ENCODE measurements around the gene SRGAP2C.
"Not testable (repeated sequence)": the region's sequence is repeated elsewhere in the genome, so short reads cannot be mapped to it uniquely, and the experiment has no call there.

Gene SRGAP2C

DNA sequence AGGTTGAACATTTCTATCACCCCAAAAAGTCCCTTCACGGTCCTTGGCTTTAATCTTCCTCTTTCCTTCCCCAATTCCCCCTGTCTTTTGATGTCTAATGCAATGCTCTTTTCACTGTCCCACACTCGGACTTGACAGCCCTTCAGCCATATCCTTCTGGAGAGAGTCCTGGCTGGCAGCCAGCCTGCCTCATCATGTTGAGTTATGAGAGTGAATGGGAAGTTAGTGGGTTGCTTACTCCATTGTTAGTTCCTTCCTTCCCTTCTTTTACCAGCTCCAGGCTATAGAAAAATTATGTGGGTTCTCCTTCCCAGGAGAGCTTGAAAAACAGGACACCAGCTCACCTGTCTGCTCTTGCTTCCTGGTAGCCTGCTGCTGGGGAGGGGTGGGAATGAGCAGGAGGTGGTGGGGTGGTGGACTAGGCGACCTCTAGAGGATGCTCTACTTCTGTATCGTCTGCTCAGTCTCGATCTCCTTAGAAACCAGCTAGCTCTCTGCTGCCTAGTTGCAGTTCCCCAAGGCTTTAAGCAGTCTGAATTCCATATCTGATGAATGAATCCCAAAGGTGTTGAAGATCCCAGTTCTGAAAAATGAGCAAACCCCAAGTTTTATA is 29.9 kb downstream of the SRGAP2C start:
- H3K4me3 ChIP-seq (ENCODE audit: control insufficient read depth, low read depth, low read length); DNase-seq (ENCODE audit: low read depth): not testable (repeated sequence)

DNA sequence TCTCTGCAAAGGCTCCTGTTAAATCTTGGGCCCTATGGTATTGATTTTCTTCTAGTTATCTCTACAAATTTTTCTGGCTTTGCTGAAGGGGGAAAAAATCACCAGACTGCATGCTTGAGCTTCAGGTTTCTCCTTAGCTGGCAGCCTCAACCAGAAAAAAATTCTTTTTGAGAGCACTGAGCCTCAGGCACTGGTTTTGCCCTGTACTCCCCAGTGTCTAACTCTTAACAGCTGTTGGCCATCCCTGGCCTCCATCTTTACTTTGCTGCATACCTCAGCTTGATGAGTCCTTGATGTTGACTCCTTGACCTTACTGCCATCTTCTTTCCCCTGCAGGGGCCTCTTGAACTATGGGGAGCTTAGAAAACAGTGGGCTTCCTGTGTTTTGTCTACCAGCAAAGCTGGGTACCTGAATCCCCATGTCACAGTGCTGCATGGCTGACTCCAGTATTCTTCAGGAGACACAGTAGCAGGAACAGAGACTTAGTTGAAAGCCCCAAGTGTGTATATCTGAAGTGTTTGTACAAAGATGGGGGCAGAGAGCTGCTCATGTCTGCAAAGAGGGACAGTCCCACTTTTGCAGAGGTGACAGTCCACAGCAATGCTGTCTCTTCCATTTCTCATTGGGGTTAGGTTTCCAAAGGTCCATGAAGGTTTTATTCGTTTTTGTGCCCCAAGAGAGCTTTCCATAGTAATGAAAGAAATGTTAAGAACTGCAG is 31.1 kb downstream of the SRGAP2C start:
- not testable (repeated sequence) for DNase-seq (ENCODE audit: low read depth)

DNA sequence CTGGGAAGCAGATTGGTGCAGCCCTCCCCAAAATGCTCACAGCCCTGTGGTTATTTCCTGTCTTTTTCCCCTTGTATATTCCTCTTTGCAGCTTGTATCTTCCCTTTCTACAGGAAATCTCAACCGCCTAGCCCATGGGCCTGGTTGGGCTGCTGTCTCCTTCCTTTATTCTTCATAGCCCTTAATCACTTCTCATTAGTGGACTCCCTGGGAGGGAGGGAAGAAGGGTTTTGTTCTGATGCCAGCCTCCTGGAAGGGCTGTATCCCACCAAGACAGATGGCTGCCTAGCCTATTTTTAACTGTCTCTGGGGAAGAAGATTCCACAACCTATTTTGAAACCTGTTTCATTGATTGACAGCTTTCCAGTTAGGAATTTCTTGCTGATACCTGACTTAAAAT is 31.9 kb downstream of the SRGAP2C start:
- not testable (repeated sequence) for DNase-seq (ENCODE audit: low read depth); H3K4me3 ChIP-seq (ENCODE audit: control insufficient read depth, low read depth, low read length)

More for the DNA sequence above, 31.1 kb downstream of the SRGAP2C start:
- H3K4me3 ChIP-seq (ENCODE audit: control insufficient read depth, low read depth, low read length) = not testable (repeated sequence)

DNA sequence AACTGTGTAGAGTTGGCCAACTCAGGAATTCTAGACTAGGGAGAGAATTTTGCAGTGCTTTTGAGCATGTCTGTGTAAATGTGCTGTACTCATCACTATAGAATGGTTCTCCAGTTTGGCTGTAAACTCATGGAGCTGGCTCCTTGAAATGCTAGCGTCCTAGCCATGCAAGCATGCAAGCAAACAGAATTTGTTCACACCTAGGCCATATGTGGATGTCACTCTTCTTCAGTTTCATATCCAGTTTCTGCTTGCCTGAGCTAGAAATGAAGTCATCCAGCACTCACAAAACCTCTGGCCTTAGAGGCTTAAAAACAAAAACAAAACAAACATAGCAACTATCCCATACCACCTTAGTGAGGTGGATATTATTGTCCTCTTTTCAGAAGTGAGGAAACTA is 37.0 kb downstream of the SRGAP2C start:
- not testable (repeated sequence) for DNase-seq (ENCODE audit: low read depth); H3K4me3 ChIP-seq (ENCODE audit: control insufficient read depth, low read depth, low read length)

DNA sequence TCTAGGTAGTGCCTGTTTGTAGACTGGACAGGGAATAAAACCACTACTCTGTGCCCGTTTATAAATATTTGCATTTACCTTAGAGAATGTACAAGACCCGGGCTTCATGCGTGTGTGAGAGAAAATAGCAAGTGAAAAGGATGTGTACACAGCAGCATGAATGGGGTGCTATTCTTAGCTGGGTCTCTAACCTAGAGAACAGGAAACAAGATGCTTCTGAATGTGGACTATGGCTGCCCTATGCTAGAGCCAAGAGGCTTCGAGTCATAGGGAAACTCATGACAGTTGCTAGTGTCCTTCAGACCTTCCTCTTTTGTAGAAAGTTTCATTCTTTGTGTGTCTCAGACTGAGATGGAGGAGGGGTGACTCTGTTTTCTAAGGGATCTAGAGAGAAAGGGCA is 39.9 kb downstream of the SRGAP2C start:
- not testable (repeated sequence) for DNase-seq (ENCODE audit: low read depth); H3K4me3 ChIP-seq (ENCODE audit: control insufficient read depth, low read depth, low read length)

DNA sequence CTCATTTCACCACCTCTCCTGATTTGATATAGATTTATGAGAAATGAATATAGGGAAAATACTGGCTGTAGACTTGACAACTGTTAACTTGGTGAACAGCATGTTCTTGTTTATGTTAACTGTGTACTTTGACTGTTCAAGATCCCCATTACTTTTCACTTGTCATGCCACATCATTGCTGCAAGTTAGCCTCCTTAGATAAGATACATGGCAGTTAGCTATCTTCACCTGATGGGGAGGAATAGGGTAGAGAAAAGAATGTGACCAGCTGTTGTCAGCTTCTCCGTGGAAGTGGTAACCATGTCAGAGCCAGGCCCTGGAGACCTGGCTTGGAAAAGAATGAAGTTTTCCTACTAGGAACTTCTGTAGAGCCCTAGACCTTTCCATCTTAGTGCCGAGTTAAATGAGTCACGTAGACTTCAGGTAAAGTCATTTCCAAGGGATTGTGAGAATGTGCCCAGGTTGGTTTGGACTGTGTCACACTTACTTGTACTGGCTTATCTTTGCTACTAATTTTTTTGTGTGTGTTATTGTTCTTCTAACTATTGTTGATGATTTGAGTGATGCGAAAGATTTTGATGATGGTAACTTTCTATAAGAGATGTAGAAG is 41.6 kb downstream of the SRGAP2C start:
- not testable (repeated sequence) for DNase-seq (ENCODE audit: low read depth)

DNA sequence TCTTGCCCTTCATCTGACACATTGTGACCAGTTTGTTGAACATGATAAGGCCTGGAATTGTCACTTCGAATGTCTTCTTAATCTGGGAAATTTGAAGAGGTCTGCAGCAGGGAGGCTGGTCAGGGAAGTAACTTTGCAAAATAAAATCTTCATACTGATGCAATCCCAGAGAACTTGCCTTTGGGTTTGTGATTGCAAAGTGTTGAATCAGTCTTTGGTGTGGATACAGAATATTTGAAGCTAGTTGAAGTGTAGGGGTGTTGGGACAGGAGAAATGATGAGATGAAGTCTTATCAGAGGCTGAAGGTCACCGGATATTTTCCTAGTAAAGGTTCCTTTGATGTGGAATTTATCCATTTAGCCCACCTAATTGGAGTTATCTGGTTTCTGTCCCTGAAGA is 42.1 kb downstream of the SRGAP2C start:
- DNase-seq (ENCODE audit: low read depth); H3K4me3 ChIP-seq (ENCODE audit: control insufficient read depth, low read depth, low read length): not testable (repeated sequence)

More for the DNA sequence above, 41.6 kb downstream of the SRGAP2C start:
- H3K4me3 ChIP-seq (ENCODE audit: control insufficient read depth, low read depth, low read length) = not testable (repeated sequence)

DNA sequence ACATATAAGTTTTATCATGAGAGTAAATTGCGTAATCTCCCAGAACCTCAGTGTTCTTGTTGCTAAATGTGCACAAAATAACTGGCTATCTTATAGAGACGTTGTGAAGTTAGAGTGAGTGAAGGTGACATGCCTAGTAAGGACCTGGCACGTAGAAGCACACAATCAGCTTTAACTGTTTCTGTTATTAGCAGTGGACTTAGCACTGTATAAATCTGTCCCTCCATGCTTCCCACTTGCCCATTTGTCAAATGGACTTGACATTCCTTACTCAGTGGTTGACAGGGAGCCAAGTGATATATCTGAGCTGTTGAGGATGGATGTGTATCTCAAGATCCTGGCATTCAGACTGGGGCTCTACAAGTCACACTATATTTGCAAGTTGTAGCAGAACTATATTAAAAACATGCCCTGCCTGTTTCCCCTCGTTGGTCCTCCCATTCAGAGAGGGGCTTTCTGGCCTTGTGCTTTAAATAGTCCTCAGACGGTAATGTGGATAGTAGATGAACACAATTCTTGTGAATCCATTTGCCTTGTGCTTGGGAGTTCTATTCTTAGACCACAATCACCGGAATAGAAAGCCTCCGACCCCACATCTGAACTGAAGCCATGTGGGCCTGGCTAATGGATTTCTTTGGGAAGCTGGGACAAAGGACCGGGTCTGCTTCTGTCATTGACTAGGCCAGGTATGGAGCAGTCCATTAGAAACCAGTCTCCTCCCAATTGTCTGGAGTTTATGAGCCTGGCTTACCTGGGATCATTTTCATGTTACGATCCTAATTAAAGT is 43.0 kb downstream of the SRGAP2C start:
- not testable (repeated sequence) for DNase-seq (ENCODE audit: low read depth); H3K4me3 ChIP-seq (ENCODE audit: control insufficient read depth, low read depth, low read length)

DNA sequence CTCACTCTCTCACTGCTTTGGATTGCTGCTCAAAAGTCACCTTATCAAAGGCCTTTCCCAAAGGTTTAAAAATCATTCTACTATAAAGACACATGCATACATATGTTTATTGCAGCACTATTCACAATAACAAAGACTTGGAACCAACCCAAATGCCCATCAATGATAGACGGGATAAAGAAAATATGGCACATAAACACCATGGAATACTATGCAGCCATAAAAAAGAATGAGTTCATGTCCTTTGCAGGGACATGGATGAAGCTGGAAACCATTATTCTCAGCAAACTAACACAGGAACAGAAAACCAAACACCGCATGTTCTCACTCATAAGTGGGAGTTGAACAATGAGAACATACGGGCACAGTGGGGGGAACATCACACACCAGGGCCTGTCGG is 45.9 kb downstream of the SRGAP2C start:
- H3K4me3 ChIP-seq (ENCODE audit: control insufficient read depth, low read depth, low read length); DNase-seq (ENCODE audit: low read depth): not testable (repeated sequence)

DNA sequence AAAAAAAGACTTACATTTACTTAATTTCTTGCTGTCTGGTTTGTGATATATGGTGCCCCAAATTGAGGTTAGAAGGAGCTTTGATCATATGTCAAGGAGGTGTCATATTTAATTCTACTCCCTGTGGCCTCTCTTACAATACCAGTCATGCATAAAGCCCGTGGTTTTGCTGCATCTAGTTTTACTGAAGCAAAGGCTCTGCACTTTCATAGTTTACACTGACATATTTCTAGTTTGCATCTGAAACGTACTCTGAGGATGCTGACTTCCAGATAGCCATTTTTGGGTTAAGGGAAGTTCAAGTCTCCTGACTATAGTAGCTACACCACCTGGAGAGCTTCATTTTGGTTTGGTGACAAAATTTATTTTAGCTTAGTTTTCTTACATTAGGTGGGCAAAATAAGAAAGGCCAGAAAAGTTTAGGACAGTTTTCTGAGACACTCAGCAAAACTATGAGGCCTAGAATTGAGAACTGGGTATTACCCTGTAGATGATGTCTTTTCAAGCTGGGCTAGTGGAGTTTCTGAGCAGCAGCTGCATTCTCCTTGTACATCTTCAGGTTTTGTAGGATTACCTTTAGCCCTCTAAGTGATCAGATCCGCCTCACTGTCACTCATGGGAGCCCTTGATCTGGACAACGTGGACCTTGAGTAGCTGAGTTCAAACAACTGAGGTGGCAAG is 47.8 kb downstream of the SRGAP2C start:
- DNase-seq (ENCODE audit: low read depth); H3K4me3 ChIP-seq (ENCODE audit: control insufficient read depth, low read depth, low read length): not testable (repeated sequence)

DNA sequence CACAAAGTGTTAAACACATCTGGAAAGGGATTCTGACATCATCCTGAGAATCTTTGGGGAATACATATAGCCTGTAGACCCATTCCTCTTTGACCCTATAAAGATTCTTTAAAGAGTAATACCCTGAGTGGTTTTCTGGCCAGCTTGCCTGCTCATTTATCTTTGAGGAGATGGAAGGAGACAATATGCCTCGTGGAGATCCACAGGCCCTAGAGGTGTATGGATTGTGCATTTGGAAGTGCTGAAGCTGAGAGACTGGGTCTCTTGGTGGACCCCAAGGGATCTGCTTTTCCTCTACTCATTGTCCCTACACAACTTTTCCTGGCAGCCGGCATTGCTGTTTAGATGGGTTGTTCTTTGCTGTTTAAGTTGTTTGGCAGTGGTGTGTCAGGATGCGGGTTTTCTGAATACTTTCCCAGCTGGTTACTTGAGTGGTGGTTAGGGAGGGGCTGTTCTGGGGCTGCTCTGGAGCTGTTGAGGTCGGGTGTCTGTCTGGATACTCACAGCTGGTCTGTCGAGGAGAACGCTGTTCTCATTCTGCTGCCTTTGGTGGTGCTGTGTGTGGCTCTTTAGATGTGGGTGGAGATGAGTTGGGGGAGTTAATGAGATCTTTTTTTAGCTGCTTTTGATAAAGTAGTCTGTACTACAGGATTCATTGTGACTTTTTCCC is 49.5 kb downstream of the SRGAP2C start:
- not testable (repeated sequence) for DNase-seq (ENCODE audit: low read depth); H3K4me3 ChIP-seq (ENCODE audit: control insufficient read depth, low read depth, low read length)

DNA sequence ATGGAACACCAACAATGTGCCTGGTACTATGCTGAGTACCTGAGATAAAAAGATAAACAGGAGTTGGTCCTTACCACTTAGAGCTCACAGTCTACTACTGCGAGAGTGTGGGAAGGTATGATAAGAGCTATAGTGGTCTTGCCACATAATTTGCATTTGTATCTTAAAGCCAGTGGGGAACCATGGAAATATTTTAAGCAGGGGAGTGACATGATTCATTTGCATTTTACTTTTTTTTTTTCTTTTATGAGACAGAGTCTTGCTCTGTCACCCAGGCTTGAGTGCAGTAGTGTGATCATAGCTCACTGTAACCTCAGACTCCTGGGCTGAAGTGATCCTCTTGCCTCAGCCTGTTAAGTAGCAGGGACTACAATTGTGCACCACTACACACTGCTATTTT is 53.6 kb downstream of the SRGAP2C start:
- not testable (repeated sequence) for DNase-seq (ENCODE audit: low read depth); H3K4me3 ChIP-seq (ENCODE audit: control insufficient read depth, low read depth, low read length)

DNA sequence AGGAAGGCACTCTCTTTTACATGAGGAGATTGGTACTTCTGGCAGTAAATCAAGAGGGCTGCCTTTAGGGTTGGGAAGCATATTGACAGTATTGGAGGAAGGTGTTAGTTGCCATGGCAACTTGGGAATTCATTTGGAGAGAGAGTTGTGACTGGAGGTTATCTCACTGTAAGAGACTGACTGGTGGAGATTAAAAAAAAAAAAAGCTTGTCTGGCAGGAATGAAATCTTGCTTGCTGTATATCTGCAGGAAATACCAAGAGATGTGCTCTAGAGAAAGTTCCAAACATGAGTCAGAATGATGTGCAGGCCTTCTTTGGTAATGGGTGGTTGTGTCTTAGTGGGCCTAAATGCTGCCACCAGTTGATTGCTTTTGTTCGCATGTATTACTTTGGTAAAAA is 59.1 kb downstream of the SRGAP2C start:
- H3K4me3 ChIP-seq (ENCODE audit: control insufficient read depth, low read depth, low read length); DNase-seq (ENCODE audit: low read depth): not testable (repeated sequence)

DNA sequence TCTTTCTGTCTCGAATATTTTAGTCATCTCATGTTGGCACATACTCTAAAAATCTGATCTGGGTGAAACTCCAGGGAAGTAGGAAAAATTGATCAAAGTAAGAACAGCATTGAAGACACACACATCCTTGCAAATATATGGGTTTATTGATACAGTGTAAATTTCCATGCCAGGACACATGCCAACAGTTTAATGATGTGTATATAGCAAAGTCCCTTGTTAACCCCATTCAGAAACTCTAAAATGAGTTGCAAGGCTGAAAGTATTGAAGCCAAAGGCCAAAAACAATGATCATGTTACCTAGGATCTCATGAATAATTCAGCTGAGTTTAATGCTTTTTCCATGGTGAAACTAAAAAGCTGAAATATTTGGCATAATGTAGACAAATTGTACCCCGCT is 61.6 kb downstream of the SRGAP2C start:
- not testable (repeated sequence) for DNase-seq (ENCODE audit: low read depth); H3K4me3 ChIP-seq (ENCODE audit: control insufficient read depth, low read depth, low read length)

DNA sequence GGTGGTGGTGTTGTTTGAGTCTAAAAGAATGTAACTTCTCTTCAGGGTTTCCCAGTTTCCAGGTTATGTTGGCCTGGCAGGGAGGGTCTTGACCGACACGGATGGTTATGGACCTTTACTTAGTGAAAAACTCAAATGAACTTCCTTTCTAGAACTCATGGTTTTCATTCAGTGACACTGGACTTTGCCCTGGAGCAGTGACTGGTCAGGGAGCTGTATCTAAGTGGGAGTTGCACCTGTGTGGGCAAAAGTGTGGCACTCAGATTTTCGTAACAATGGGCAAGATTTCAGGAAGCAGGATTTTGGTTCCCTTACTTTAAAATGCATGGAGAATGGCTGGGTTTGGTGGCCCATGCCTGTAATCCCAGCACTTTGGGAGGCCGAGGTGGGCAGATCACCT is 67.9 kb downstream of the SRGAP2C start:
- not testable (repeated sequence) for DNase-seq (ENCODE audit: low read depth); H3K4me3 ChIP-seq (ENCODE audit: control insufficient read depth, low read depth, low read length)

DNA sequence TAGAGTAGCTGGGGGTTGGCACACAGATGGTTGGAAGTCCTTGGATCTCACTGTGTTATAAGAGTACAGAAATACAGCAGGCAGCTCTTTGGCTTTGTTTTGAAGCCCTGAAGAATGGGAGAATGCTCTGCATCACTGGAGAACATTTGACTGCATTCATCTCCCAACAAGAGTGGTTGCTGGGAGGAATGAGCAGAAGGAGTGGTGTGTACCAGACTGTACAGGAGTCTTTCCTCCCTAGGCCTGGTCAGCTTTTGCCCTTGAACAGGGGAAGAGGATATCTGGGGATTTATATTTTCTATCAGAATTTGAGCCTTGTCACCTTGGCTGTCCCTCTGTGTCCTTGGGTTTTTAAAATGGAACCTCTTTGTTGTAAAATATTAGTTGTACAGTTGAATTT is 69.8 kb downstream of the SRGAP2C start:
- not testable (repeated sequence) for DNase-seq (ENCODE audit: low read depth); H3K4me3 ChIP-seq (ENCODE audit: control insufficient read depth, low read depth, low read length)

DNA sequence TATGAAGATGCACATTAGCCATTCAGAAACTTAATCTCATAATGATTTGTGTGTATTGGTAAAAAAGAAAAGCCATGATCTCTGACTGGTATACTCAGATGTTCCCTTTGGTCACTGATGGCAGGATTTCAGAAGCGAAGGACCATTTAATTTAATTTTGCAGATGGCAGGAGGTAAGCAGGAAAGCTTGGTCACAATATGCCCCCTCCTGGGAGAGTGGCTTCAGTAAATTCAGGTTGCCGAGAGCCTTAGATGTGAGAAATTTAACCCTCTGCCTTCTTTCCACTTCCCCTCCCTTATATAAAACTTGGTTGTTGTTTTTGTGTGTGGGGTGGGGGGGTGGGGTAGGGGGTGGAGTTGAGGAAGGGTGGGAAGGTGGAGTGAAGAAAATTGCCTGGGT is 72.9 kb downstream of the SRGAP2C start:
- not testable (repeated sequence) for DNase-seq (ENCODE audit: low read depth); H3K4me3 ChIP-seq (ENCODE audit: control insufficient read depth, low read depth, low read length)

DNA sequence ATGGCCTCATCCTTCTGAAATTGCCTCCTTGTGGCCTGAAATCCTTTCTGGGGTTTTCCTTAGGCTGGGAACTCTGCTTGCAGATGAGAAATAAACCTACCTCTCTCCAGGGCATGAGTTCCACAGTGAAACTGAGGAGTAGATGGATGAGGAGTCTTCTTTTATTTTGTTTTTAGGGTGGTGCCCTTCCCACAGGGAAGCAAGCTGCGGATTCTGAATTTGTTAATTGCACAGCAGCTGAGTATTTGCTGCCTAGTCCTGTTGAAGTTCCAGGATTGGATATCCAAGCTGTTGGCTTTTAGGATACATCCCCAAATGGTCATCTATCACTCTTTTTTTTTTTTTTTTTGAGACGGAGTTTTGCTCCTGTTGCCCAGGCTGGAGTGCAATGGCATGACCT is 73.4 kb downstream of the SRGAP2C start:
- DNase-seq (ENCODE audit: low read depth); H3K4me3 ChIP-seq (ENCODE audit: control insufficient read depth, low read depth, low read length): not testable (repeated sequence)

All from AG09309 (cell line).